ENCODE results near the gene SLC10A3.

The SLC10A3 gene

GRCh38 chrX:154495472-154495922 is 5.1 kb upstream of the SLC10A3 start:
- no peak overlapping the region for H3K4me3 ChIP-seq (ENCODE audit: low read length)
- DNase-seq (ENCODE audit: low read depth), result no peak
- no peak for TF ChIP-seq CTCF (conservative IDR thresholded peaks at IDR 0.05; ENCODE audit: low read length)

GRCh38 chrX:154494715-154495114 is 4.3 kb upstream of the SLC10A3 start:
- no peak for TF ChIP-seq CTCF (conservative IDR thresholded peaks at IDR 0.05; ENCODE audit: low read length)
- DNase-seq (ENCODE audit: low read depth), result no peak

GRCh38 chrX:154490021-154490413 is 412 bp downstream of the SLC10A3 start:
- peak; percentile 43 for DNase-seq (ENCODE audit: low read depth)
- peak overlapping the region; percentile 68 for H3K4me3 ChIP-seq (ENCODE audit: low read length)
- no peak for TF ChIP-seq CTCF (conservative IDR thresholded peaks at IDR 0.05; ENCODE audit: low read length)

More at GRCh38 chrX:154494715-154495114, 4.3 kb upstream of the SLC10A3 start:
- H3K4me3 ChIP-seq (ENCODE audit: low read length), result no peak overlapping the region

- no peak for DNase-seq (ENCODE audit: low read depth)
- TF ChIP-seq CTCF (conservative IDR thresholded peaks at IDR 0.05; ENCODE audit: low read length), result no peak
- H3K4me3 ChIP-seq (ENCODE audit: low read length), result peak overlapping the region; percentile 68
Measured at GRCh38 chrX:154489182-154489581, 1.2 kb downstream of the SLC10A3 start.

- no peak for TF ChIP-seq CTCF (conservative IDR thresholded peaks at IDR 0.05; ENCODE audit: low read length)
- no peak for DNase-seq (ENCODE audit: low read depth)
- no peak overlapping the region for H3K4me3 ChIP-seq (ENCODE audit: low read length)
Measured at GRCh38 chrX:154488336-154489075, 1.9 kb downstream of the SLC10A3 start.

- TF ChIP-seq CTCF (conservative IDR thresholded peaks at IDR 0.05; ENCODE audit: low read length), result no peak
- no peak for DNase-seq (ENCODE audit: low read depth)
- no peak overlapping the region for H3K4me3 ChIP-seq (ENCODE audit: low read length)
Measured at GRCh38 chrX:154487518-154488290, 2.7 kb downstream of the SLC10A3 start.
